ENCODE measurements around the gene AGA.

AGA gene

GRCh38 chr4:177384856-177385397 is 57.3 kb downstream of the AGA start:
- DNase-seq, result no peak

DNA sequence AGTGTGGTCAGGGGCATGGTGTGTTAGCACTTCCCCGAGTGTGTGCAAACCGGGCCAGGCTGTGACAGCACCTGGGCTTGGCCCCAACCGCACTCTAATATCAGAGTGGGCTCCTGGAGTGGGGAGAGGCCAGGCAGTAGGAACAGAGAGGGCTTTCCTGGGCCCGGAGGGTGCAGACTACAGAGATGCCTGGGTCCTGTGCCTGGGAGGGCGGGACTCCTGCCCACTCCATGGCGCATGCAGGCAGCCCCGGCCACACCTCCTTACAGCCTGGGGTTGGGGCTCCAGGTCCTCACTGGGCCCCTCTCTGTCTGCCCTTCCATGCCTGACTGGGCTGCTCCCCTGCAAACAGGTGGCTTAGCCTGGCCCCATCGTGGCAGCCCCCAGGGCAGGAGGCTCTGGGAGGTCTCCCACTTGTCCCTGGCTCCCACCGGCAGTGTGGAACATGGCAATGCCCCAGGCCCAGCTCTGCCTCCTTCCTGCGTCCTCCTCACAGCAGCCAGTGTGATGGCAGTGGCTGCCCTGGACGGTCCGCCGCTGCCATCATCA is 60.4 kb downstream of the AGA start:
- no peak for DNase-seq
